Endodermal cell (in vitro differentiated cells): ENCODE measurements around the gene GGA1. TPM values are rescaled to one million over a fixed set of nuclear protein-coding genes. Genes with fewer than 3 reads are reported as not detected.
"Not testable (repeated sequence)": the region's sequence is repeated elsewhere in the genome, so short reads cannot be mapped to it uniquely, and the experiment has no call there.

Experiments
- DNase-seq: peaks from one replicate; pipeline ENCODE4 v3.0.0-alpha.2; 2017
- H3K27ac ChIP-seq: 2 replicates; pipeline ENCODE4 v1.5.1; 2013; ENCODE audit warnings: mild to moderate bottlenecking, low read depth, low read length, moderate library complexity
- H3K27me3 ChIP-seq: 2 replicates; pipeline ENCODE4 v1.6.1; 2013; ENCODE audit warnings: mild to moderate bottlenecking, low read length, moderate library complexity; ENCODE audit not compliant: insufficient read depth, control insufficient read depth, poor library complexity, severe bottlenecking
- H3K36me3 ChIP-seq: 2 replicates; pipeline ENCODE4 v1.7.0; 2013; ENCODE audit warnings: mild to moderate bottlenecking, low read length, moderate library complexity; ENCODE audit not compliant: control insufficient read depth, insufficient read depth
- H3K4me1 ChIP-seq: one replicate; pipeline ENCODE4 v1.7.0; 2013; ENCODE audit warnings: low read length; ENCODE audit not compliant: control insufficient read depth, insufficient read depth
- H3K4me3 ChIP-seq: 2 replicates; pipeline ENCODE4 v1.5.1; 2013; ENCODE audit warnings: mild to moderate bottlenecking, low read length, moderate library complexity
- H3K9ac ChIP-seq: 2 replicates; pipeline ENCODE4 v1.6.1; 2013; ENCODE audit warnings: mild to moderate bottlenecking, low read length, moderate library complexity; ENCODE audit not compliant: poor library complexity, severe bottlenecking; ENCODE audit errors: extremely low read depth
- H3K9me3 ChIP-seq: 2 replicates; pipeline ENCODE4 v1.6.1; 2013; ENCODE audit warnings: mild to moderate bottlenecking, low read length, moderate library complexity; ENCODE audit not compliant: control insufficient read depth
- H3K27ac Mint-ChIP-seq: 2 replicates; pipeline ENCODE4 v1.8.0; 2020; ENCODE audit warnings: mixed read lengths
- H3K27me3 Mint-ChIP-seq: 2 replicates; pipeline ENCODE4 v1.8.0; 2021; ENCODE audit warnings: mild to moderate bottlenecking, mixed read lengths; ENCODE audit not compliant: insufficient read depth
- H3K36me3 Mint-ChIP-seq: 2 replicates; pipeline ENCODE4 v1.8.0; 2020; ENCODE audit warnings: low read depth, mixed read lengths
- H3K4me1 Mint-ChIP-seq: 2 replicates; pipeline ENCODE4 v1.8.0; 2020; ENCODE audit warnings: mixed read lengths
- H3K4me3 Mint-ChIP-seq: 2 replicates; pipeline ENCODE4 v1.8.0; 2020; ENCODE audit warnings: mild to moderate bottlenecking, moderate library complexity, mixed read lengths
- H3K9me3 Mint-ChIP-seq: 2 replicates; pipeline ENCODE4 v1.8.0; 2020; ENCODE audit warnings: mild to moderate bottlenecking, mixed read lengths
- CTCF ChIP-seq: fragments of 200-600 bp; sonication (generic); conservative IDR thresholded peaks from 2 replicates; pipeline ENCODE4 v1.5.0; 2021; ENCODE audit warnings: antibody characterized with exemption, mild to moderate bottlenecking
- WGBS, 2 experiments: methylation state at CpG; one replicate each; pipeline versions ENCODE4 v1.1.5 to v1.1.7; 2013; ENCODE audit warnings: missing lambda C conversion rate in 2 of 2, mixed read lengths in 1 of 2; ENCODE audit not compliant: insufficient coverage in 1 of 2, insufficient read length in 1 of 2; 5-methylcytosine and 5-hydroxymethylcytosine counted together
- total RNA-seq, 2 donors: library from RNA; stranded (reverse); fragmentation: NEBNext Ultra II Directional in 1 of 2; extraction: Animal tissue kit (Norgen Biotek cat#: 25700) in 1 of 2; gene quantifications; 2 replicates in 1 of 2; 3 replicates in 1 of 2; pipeline ENCODE4 v1.2.1, GENCODE V29; 2021

The GGA1 gene
- total RNA-seq, 2 donors from 2014 or later = 87.5 TPM

GRCh38 chr22:37607935-37608476 lies 628 bp upstream of the GGA1 start:
- peak overlapping the region; percentile 98 for H3K4me3 ChIP-seq
- Mint-ChIP-seq H3K36me3 (peaks cover 5% of the 10 kb centered on the region), H3K4me3 (peak overlapping the region; percentile 79), H3K9me3 (no peaks in the 10 kb centered on the region), H3K4me1 (peaks cover 11% of the 10 kb centered on the region), H3K27me3 (no peaks in the 10 kb centered on the region), H3K27ac (peak overlapping the region; percentile 96)
- 3 to 4% methylated on average over 13 to 17 of the region's 17 CpGs for WGBS, 2 experiments
- no peaks in the 10 kb centered on the region for H3K36me3 ChIP-seq
- no peak for TF ChIP-seq CTCF
- peak overlapping the region; percentile 85 for H3K9ac ChIP-seq
- H3K4me1 ChIP-seq = no peaks in the 10 kb centered on the region
- H3K27me3 ChIP-seq = no peaks in the 10 kb centered on the region
- DNase-seq = peak; percentile 62
- H3K27ac ChIP-seq = peak overlapping the region; percentile 99
- no peaks in the 10 kb centered on the region for H3K9me3 ChIP-seq

- Histone ChIP-seq H3K36me3 (peaks cover 7% of the 10 kb centered on the region), H3K27me3 (no peaks in the 10 kb centered on the region), H3K9ac (peak overlapping the region; percentile 85), H3K4me1 (no peaks in the 10 kb centered on the region), H3K27ac (peak overlapping the region; percentile 99), H3K9me3 (no peaks in the 10 kb centered on the region), H3K4me3 (peak overlapping the region; percentile 98)
- DNase-seq = no peak
- TF ChIP-seq CTCF = no peak
- H3K9me3 Mint-ChIP-seq = no peaks in the 10 kb centered on the region
- WGBS, 2 experiments = 22 to 25% methylated on average over 18 to 26 of the region's 26 CpGs
- H3K4me3 Mint-ChIP-seq = peak overlapping the region; percentile 79
- peak overlapping the region; percentile 81 for H3K27ac Mint-ChIP-seq
- H3K27me3 Mint-ChIP-seq = no peaks in the 10 kb centered on the region
- peaks cover 11% of the 10 kb centered on the region for H3K4me1 Mint-ChIP-seq
- H3K36me3 Mint-ChIP-seq = peaks cover 10% of the 10 kb centered on the region
These were observed 862 bp downstream of the GGA1 start for GRCh38 chr22:37609240-37610152.

- Mint-ChIP-seq H3K36me3 (peaks cover 15% of the 10 kb centered on the region), H3K4me3 (peak overlapping the region; percentile 79), H3K4me1 (peaks cover 11% of the 10 kb centered on the region), H3K27ac (peak overlapping the region; percentile 81)
- not testable (repeated sequence) for H3K27me3 Mint-ChIP-seq, H3K4me1 ChIP-seq, H3K27ac ChIP-seq, H3K9me3 ChIP-seq, H3K9me3 Mint-ChIP-seq, H3K27me3 ChIP-seq, DNase-seq
- Histone ChIP-seq H3K4me3 (peak overlapping the region; percentile 98), H3K9ac (peak overlapping the region; percentile 85), H3K36me3 (peaks cover 11% of the 10 kb centered on the region)
- 92 to 100% methylated on average over 1 to 3 of the region's 3 CpGs for WGBS, 2 experiments
These were observed 1.5 kb downstream of the GGA1 start for GRCh38 chr22:37610153-37610475.
